Superior temporal gyrus (tissue), 1 donor: ENCODE measurements around the gene TMCO1.
"Not testable (repeated sequence)": the region's sequence is repeated elsewhere in the genome, so short reads cannot be mapped to it uniquely, and the experiment has no call there.

Source experiments
- DNase-seq: peaks from one replicate; pipeline ENCODE4 v3.0.0-alpha.2; 2016; ENCODE audit errors: extremely low spot score

The TMCO1 gene, protein sequence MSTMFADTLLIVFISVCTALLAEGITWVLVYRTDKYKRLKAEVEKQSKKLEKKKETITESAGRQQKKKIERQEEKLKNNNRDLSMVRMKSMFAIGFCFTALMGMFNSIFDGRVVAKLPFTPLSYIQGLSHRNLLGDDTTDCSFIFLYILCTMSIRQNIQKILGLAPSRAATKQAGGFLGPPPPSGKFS

GRCh38 chr1:165768513-165769394 is at the start of gene TMCO1:
TSS of gene TMCO1 (minus strand) at chr1:165768868. CDS start at chr1:165768751, 117 bp downstream.
- peak; percentile 99 for DNase-seq

GRCh38 chr1:165816826-165817497 is 48.3 kb upstream of the TMCO1 start:
- DNase-seq = no peak

DNA sequence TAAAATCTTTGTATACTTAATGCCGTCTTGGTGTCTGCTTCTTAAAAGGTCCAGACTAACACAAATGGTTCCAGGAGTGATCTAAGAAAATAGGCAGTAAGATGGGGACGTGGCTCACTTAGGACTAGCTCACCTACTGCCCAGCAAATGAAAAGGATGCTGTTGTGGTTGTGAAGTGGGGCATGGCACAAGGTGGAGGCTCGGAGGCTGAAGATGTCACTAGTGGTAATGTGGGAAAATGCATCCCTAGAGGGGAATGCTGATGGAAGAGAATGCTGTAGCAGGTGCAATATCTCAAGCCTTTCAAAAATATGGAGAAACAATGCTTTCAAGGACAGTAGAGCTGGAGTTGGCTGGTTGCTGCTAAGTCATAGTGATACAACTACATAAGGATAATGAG is 47.5 kb upstream of the TMCO1 start:
- DNase-seq = no peak

GRCh38 chr1:165815725-165816124 is 47.1 kb upstream of the TMCO1 start:
- DNase-seq = no peak

DNA sequence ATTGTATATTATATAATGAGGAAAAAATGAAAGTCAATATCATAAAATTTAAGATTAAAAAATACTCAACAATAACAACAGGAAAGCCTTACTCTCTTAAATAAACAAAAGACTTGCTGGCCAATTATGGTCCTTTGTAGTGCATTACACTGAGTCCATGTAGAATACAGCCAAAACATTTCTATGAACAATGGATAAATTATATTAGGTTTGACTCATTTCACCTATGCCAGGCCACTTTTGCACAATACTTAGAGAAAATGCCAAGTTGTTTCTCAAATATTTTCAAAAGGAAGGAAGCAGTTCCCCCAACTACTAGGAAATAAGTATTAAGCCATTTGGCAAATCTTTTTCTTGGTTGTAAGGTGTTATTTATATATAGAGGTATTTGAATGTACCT is 38.9 kb upstream of the TMCO1 start:
- DNase-seq = no peak

- not testable (repeated sequence) for DNase-seq
Measured at GRCh38 chr1:165804513-165804912, 35.8 kb upstream of the TMCO1 start.

- no peak for DNase-seq
Measured at GRCh38 chr1:165799387-165799786, 30.7 kb upstream of the TMCO1 start.

DNA sequence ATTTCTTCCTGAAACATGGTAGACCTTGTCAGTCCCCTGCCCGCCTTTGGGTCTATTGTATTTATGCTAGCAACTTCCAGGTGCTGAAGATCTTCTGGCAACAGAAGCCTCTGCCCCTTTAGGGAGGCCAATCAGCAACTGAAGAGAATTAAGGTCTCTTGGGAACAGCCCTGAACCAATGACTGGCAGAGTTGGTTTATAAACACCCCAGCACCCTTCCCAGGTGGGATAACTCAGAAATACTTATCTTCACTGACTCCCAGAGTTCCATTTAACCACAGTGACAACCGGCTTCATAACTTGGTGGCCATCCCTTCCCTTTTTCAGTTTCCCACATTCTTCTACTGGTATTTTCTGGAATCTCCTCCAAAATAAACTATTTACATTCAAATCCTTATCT is 27.2 kb upstream of the TMCO1 start:
- no peak for DNase-seq

DNA sequence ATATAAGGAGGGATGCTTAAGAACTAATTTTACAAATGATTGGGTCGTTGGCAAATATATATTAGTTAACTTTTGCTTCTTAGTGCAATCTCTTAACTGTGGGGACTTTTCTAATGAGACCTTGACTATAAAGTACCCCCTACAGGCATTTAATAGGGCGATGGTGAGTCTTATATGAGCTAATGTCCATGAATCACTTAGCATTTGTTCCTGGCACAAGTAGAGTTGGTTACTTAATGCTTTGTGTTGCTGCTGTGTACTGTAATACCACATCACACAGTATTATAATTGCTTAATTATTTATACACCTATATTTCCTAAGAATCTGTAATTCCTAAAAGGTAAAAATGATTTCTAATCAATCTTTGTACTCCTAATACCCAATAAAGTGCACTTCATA is 25.3 kb upstream of the TMCO1 start:
- DNase-seq = no peak

DNA sequence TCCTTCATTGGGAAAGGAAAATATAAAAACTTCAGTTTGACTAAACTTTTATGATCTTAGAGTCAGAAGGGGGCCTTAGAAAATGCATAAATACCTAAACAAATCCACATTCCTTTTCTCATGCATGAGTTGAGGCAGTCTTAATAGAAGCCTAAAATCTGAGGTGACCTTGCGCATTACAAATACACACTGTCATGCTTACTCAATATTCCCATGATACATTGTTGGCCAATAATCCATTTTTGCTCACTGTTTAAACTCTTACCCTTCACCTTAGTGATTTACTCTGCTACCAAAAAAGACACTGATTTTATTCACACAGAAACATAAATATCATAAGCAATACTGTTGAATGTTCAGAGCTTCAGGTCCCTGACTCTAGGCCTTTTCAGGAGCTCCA is 19.1 kb upstream of the TMCO1 start:
- DNase-seq = no peak

DNA sequence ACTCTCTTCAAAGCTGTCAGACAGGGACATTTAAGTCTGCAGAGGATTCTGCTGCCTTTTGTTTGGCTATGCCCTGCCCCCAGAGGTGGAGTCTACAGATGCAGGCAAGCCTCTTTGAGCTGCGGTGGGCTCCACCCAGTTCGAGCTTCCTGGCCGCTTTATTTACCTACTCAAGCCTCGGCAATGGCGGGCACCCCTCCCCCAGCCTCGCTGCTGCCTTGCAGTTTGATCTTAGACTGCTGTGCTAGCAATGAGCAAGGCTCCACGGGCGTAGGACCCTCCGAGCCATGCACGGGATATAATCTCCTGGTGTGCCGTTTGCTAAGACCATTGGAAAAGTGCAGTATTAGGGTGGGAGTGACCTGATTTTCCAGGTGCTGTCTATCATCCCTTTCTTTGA is 14.9 kb upstream of the TMCO1 start:
- DNase-seq = not testable (repeated sequence)

- DNase-seq = not testable (repeated sequence)
Measured at GRCh38 chr1:165778197-165778596, 9.5 kb upstream of the TMCO1 start.

DNA sequence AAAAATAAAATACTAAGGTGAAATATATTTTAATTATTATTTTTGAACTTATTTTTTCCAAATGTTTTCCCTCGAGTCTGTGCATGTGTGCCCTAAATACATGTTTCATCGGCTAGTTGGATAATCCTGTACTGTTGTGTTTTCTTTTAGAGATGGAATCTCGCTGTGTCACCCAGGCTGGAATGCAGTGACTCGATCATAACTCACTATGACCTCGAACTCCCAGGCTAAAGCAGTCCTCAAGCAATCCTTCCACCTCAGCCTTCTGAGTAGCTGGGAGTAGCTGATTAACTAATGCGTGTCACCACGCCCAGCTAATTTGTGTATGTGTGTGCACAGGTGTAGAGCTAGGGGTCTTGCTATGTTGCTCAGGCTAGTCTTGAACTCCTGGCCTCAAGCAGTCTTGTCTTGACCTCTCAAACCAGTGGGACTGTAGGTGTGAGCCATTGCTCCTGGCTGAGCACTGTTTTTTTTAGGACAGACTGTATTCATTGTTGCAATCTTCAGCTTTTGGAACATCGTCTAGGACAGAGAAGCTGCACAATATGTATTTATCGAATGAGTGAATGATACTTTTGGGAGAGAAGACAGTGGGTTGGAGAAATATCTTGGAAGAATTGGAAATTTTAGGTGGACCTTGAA is 4.8 kb upstream of the TMCO1 start:
- DNase-seq = no peak

DNA sequence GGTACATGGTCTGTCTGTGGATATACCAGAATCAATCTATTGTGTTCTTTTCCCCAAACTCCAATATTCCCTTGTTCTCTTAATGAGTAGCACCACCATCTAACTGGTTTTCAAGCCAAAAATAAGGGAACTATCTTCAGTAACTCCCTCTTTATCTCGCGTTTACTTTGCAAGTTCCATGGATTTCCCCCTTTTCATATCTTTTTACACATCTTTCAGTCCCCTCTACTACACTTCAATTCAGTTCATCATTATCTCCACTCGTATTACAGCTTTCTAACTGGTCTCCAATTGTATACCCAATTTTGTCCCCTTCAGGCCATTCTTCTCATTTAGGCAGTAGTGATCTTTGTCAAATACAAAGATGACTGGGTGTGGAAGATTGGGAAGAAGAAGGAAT is 4.1 kb upstream of the TMCO1 start:
- DNase-seq = no peak

- no peak for DNase-seq
Measured at GRCh38 chr1:165764277-165764676, 4.4 kb downstream of the TMCO1 start.

DNA sequence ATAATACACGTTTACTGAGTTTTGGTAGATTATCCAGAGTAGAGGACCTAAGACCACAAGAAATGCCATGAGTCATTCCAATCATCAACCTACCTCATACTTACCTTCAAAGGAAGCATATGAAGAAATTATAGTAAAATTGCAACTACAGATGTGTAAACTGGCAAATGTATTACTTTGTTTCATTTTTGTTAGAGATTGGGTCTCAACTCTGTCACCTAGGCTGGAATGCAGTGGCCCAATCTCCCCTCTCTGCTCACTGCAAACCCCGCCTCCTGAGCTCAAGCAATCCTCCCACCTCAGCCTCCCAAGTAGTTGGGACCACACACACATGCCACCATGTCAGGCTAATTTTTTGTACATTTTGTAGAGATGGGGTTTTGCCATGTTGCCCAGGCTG is 5.2 kb downstream of the TMCO1 start:
- no peak for DNase-seq

- DNase-seq = no peak
Measured at GRCh38 chr1:165762725-165763124, 5.9 kb downstream of the TMCO1 start.

GRCh38 chr1:165759095-165759494 is 9.6 kb downstream of the TMCO1 start:
- no peak for DNase-seq

DNA sequence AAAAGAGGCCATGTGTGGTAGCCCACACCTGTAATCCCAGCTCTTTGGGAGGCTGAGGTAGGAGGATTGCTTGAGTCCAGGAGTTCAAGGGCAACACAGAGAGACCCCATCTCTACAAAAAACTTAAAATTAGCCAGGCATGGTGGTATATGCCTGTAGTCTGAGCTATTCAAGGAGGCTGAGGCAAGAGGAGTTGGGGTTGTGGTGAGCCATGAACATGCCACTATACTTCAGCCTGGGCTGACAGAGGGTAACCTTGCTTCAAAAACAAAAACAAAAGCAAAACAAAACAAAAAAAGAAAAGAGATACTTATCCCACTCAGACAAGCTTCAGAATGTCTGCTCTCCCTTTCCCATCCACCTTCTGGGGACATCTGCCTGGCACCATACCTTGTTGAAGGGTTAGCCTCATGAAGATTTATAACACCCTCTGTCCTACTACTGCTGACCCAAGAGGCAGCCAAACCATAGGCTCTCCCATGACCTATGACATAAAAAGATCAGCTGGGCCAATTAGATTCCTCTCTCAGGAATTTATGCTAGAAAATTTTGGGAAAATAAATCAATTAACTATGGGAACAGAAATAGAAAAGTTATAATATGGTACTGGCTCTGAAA is 13.2 kb downstream of the TMCO1 start:
- DNase-seq = no peak

DNA sequence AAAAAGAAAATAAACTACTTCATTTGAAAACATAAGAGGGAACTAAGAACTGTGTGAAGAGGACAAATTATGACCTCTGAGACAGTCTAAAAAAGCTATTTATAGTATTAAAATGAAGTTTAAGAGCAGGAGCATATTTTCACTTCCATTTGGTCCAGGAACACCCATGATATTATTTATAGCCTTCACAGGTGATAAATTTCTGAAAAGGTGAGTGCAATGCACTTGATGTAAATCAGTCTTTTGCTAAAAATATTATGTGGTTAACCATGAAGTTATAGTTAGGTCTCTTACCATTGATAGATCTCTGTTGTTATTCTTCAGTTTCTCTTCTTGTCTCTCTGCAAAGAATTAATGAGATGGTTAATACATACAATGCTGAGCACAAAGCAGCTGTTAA is 14.7 kb downstream of the TMCO1 start:
- no peak for DNase-seq

DNA sequence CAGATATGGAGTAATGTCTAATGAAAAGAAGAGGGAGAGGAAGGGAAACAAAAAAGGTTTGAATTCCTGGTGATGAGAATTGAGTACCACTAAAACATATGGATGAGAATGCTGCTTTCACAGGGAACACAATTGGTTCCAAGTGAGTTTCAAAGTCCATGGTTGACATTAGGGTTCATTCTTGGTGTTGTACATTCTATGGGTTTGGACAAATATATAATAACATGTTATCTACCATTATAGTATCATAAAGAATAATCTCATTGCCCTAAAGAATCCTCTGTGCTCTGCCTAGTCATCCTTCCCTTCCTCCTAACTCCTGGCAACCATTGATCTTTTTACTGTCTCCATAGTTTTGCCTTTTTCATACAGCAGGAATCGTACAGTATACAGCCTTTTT is 20.1 kb downstream of the TMCO1 start:
- no peak for DNase-seq
